ENCODE measurements around the gene RIC1.

GRCh38 chr9:5688109-5688508 is 59.2 kb downstream of the RIC1 start:
- TF ChIP-seq FOXM1 (IDR thresholded peaks at IDR 0.05; ENCODE audit: borderline replicate concordance) = no peak
- TF ChIP-seq FOXA1 (IDR thresholded peaks at IDR 0.05) = no peak
- no peak for TF ChIP-seq LEF1 (IDR thresholded peaks at IDR 0.05; ENCODE audit: borderline replicate concordance)

Data from HEK293T (cell line).